Hepatocyte (in vitro differentiated cells): ENCODE results near the gene CCBE1.
A peak's percentile ranks its signal among the peaks of the same experiment; 100 is the strongest.

Source experiments
- CTCF ChIP-seq: fragments of 200-600 bp; sonication (generic); IDR thresholded peaks from 2 replicates; pipeline ENCODE4 v1.5.1; 2016; ENCODE audit warnings: antibody characterized with exemption, mild to moderate bottlenecking; ENCODE audit not compliant: poor library complexity
- EZH2phosphoT487 ChIP-seq: fragments of 200-600 bp; sonication (generic); IDR thresholded peaks from one replicate; pipeline ENCODE4 v1.6.1; 2018; ENCODE audit warnings: antibody characterized with exemption, mild to moderate bottlenecking, low read depth, moderate library complexity; ENCODE audit not compliant: unreplicated experiment, severe bottlenecking

DNA sequence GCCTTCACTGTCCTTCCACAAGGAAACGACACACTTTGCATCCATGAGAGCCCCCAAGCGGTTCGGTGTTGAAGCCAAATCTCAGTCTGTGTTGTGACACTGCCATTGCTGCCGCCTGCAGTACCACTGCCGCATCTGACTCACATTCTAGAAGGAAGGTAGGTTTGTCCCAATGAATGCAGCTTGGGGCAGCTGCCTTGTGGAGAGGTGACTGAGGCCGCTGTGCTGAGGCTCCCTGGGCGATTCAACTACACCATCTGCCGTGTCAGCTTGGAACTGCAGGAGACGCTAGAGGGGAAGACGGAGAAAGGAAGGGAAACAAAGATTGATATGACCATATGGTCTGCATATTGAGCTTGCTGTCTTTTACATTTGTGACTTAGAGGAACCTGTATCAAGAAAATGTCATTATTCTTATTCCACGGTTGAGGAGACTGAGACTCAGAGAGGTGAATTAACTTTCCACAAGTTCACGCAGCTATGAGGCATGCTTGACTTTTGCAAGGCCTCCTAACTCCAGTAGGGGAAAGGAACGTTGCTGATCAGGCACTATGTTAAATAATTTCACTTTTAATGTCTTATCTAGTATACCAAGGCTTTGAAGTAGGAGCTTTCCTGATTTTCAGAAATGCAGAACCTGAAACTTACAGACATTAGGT, 294.7 kb downstream of the CCBE1 start:
- TF ChIP-seq CTCF: peak; percentile 98
- TF ChIP-seq EZH2phosphoT487: no peak
